Activated CD4-positive, alpha-beta memory T cell treated with anti-CD3 and anti-CD28 coated beads, Interleukin-2, amount 10 ng/mL, durations not matched to agents 7 days and 5 days (primary cell): Measurements from ENCODE around the gene PAX3. TPM values are rescaled to one million over a fixed set of nuclear protein-coding genes. Genes with fewer than 3 reads are reported as not detected.

Source experiments
- CTCF ChIA-PET: fragments of 350-600 bp; sonication (Branson Sonifier 250); formaldehyde crosslinking; loops from one replicate; lab custom pipeline; 2021; ENCODE audit warnings: antibody characterized with exemption, inconsistent platforms; lab: Charles Lee
- POLR2A ChIA-PET: fragments of 350-600 bp; sonication (Branson Sonifier 250); formaldehyde crosslinking; loops from one replicate; lab custom pipeline; 2021; ENCODE audit warnings: antibody characterized with exemption; lab: Charles Lee
- DNase-seq: peaks from one replicate; pipeline ENCODE4 v3.0.0-alpha.2; 2020
- H3K27ac Mint-ChIP-seq: one replicate; pipeline ENCODE4 v1.8.0; 2021; ENCODE audit warnings: mild to moderate bottlenecking, mixed read lengths
- H3K27me3 Mint-ChIP-seq: one replicate; pipeline ENCODE4 v1.8.0; 2021; ENCODE audit warnings: mixed read lengths
- H3K36me3 Mint-ChIP-seq: one replicate; pipeline ENCODE4 v1.8.0; 2021; ENCODE audit warnings: low read depth, mixed read lengths
- H3K4me1 Mint-ChIP-seq: one replicate; pipeline ENCODE4 v1.8.0; 2021; ENCODE audit warnings: mixed read lengths
- H3K4me3 Mint-ChIP-seq: one replicate; pipeline ENCODE4 v1.8.0; 2021; ENCODE audit warnings: mild to moderate bottlenecking, mixed read lengths
- H3K9me3 Mint-ChIP-seq: one replicate; pipeline ENCODE4 v1.8.0; 2021; ENCODE audit warnings: mixed read lengths
- total RNA-seq, 2 experiments: library from RNA; stranded (reverse); gene quantifications; one replicate each; pipeline ENCODE4 v1.2.3, GENCODE V29; 2021

Gene PAX3
- total RNA-seq, 2 experiments from 2014 or later: not detected

DNA sequence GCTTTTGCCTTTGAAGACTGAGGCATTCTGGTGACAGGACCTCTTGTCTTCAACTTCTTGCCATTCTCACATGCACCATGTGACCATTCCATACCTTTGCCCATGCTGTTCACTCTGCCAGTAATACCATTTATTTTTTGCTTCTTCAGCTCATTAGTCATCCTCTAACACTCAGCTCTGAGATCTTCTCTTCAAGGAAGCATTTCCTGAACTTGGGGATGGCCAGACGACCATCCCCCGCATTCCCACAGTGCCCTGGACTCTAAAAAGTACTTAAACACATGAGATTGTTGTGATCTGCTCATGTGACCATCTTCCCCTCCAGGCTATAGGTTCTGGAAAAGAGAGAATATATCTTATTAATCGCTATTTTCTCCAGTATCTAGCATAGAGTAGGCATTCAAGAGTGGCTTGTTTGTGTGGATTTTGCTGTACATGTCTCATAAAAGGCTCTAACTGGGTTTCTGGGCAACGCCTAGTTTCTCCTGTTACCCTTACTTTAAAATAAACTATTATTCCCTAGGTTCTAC is 33.9 kb downstream of the PAX3 start:
- H3K27me3 Mint-ChIP-seq: no peaks in the 10 kb centered on the region
- ChIA-PET POLR2A (no interaction called here), CTCF (no interaction called here)
- no peaks in the 10 kb centered on the region for H3K36me3 Mint-ChIP-seq
- H3K27ac Mint-ChIP-seq: no peak overlapping the region
- DNase-seq: no peak
- no peaks in the 10 kb centered on the region for H3K4me1 Mint-ChIP-seq
- H3K9me3 Mint-ChIP-seq: no peaks in the 10 kb centered on the region
- no peak overlapping the region for H3K4me3 Mint-ChIP-seq

DNA sequence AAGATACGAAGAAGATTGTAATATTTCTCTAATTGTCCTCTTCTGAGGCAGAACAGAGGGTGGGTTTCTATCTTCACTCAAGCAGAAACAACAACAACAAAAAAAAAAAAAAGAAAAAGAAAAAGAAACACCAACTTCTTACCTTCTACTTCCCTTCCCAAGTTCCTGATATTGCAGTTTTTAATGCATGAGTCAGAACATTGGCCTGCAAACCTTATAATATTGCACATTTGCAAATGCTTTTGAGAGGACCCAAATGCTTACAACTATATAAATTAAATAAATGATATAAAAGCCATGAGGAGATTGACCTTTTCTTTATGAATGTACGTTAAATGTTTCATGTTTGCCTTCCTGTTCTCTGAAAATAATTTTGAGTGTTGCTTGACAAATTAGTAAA is 37.3 kb downstream of the PAX3 start:
- POLR2A ChIA-PET: no interaction called here

DNA sequence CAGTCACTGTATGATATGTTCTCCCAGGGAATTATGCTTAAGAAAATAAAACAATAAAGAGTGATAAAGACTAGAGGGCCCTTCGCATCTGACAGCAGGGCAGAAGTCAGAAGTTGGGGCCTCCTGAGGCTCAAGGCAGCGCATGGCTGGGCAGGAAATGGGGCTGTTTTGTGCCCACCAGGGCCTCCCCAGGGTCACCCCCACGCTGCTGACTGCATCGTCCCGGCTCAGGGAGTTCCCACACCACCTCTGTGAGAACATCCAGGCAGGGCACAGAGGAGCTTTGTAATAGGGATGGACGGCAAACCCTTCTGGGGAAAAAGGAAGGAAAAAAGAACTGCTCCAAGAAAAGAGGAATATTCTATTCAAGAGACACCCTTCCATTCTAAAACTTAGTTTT is 41.2 kb downstream of the PAX3 start:
- ChIA-PET CTCF (interaction anchor here (1.0 kb wide), 1 partner anchor 60 kb away, joined by 3 read pairs; no protein-coding TSS in a partner anchor), POLR2A (no interaction called here)
- Mint-ChIP-seq H3K4me1 (no peaks in the 10 kb centered on the region), H3K4me3 (no peak overlapping the region), H3K9me3 (no peaks in the 10 kb centered on the region), H3K36me3 (no peaks in the 10 kb centered on the region), H3K27me3 (peaks cover 9% of the 10 kb centered on the region), H3K27ac (no peak overlapping the region)
- no peak for DNase-seq

More for the DNA sequence above, 37.3 kb downstream of the PAX3 start:
- DNase-seq: no peak
- peaks cover 6% of the 10 kb centered on the region for H3K27me3 Mint-ChIP-seq
- CTCF ChIA-PET: no interaction called here
- no peak overlapping the region for H3K27ac Mint-ChIP-seq
- no peaks in the 10 kb centered on the region for H3K4me1 Mint-ChIP-seq
- no peaks in the 10 kb centered on the region for H3K36me3 Mint-ChIP-seq
- no peak overlapping the region for H3K4me3 Mint-ChIP-seq
- no peaks in the 10 kb centered on the region for H3K9me3 Mint-ChIP-seq

DNA sequence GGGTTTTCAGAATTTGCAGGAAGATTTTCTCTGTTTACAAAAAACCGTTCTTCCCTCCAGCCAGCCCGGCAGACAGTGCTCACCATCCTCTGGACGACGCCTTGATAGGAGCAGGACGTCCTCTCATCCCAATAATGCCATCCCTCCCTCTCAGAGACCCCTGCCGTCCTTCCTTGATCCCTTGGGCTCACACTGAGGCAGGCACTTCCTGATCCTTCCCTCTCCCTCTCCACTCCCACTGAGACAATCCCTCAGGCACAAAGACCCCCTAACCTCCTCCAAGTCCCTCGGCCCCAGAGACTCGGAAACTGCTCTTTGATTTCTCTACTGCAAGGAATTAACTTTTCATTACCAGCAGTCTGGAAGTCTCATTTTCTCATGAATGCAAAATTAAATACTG is 42.5 kb downstream of the PAX3 start:
- POLR2A ChIA-PET: no interaction called here
- H3K27ac Mint-ChIP-seq: no peak overlapping the region
- H3K4me3 Mint-ChIP-seq: no peak overlapping the region
- CTCF ChIA-PET: no interaction called here
- DNase-seq: no peak
- H3K36me3 Mint-ChIP-seq: no peaks in the 10 kb centered on the region
- H3K4me1 Mint-ChIP-seq: no peaks in the 10 kb centered on the region
- H3K27me3 Mint-ChIP-seq: peaks cover 9% of the 10 kb centered on the region
- H3K9me3 Mint-ChIP-seq: no peaks in the 10 kb centered on the region

DNA sequence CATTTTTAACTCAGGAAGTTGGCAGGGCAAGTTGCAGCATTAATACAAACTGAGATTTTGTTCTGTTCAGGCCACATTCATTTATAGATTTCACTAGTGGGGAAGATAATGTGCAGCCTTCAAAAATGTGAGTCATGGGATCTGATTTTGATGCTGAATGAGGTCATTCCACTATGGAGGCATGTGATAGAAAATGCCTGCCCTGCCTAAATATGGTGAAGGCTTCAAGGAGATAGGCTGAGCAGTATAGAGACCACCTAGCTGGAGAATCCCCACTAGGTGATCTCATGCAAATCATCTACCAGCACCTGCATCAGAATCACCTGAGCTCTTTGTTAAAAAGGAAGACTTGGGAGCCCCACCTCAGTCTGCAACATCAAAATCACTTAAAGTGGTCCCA is 43.7 kb downstream of the PAX3 start:
- no peaks in the 10 kb centered on the region for H3K36me3 Mint-ChIP-seq
- CTCF ChIA-PET: no interaction called here
- peaks cover 9% of the 10 kb centered on the region for H3K27me3 Mint-ChIP-seq
- POLR2A ChIA-PET: no interaction called here
- no peak for DNase-seq
- H3K27ac Mint-ChIP-seq: no peak overlapping the region
- no peaks in the 10 kb centered on the region for H3K9me3 Mint-ChIP-seq
- H3K4me1 Mint-ChIP-seq: no peaks in the 10 kb centered on the region
- H3K4me3 Mint-ChIP-seq: no peak overlapping the region

DNA sequence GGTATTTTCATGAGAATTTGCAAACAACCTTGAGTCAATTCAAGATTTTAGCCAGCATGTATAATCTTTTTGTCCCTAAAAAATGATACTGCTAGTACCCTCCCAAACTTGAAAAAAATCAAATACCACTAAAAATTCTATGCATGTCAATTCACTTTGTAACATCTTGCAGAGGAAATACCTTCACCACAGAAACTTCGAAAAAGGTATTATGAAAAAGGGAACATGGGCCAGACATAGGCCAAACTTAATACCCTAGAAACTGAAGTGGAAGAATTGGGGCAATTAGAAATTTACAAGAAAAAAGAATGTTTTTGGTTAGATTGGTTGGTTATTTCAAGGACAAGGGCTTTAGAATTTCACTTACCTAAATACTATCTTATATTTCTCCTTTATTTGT is 48.5 kb downstream of the PAX3 start:
- H3K27ac Mint-ChIP-seq: no peak overlapping the region
- H3K36me3 Mint-ChIP-seq: no peaks in the 10 kb centered on the region
- no peaks in the 10 kb centered on the region for H3K9me3 Mint-ChIP-seq
- ChIA-PET CTCF (no interaction called here), POLR2A (no interaction called here)
- no peaks in the 10 kb centered on the region for H3K27me3 Mint-ChIP-seq
- DNase-seq: no peak
- H3K4me3 Mint-ChIP-seq: no peak overlapping the region
- H3K4me1 Mint-ChIP-seq: no peaks in the 10 kb centered on the region

DNA sequence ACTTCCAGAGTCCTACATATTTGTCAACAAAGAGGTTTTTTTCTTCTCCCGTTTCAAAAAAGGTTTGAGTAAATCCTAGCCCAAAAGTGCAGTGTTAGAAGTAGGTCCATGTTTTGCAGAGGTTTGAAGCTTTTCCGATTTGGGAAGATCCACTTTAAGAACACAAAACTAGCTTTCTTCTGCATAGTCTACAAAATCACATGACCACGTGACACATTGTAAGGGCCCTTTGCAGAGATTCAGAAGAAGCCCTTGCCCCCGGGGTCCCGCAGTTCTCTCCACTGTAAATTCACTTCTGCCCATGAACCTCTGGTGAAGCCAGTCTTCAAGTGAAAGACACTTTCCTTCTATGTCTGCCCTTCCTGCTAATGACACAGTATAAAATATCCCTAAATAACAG is 49.4 kb downstream of the PAX3 start:
- H3K36me3 Mint-ChIP-seq: no peaks in the 10 kb centered on the region
- no peak overlapping the region for H3K27ac Mint-ChIP-seq
- no peaks in the 10 kb centered on the region for H3K9me3 Mint-ChIP-seq
- H3K4me1 Mint-ChIP-seq: no peaks in the 10 kb centered on the region
- POLR2A ChIA-PET: no interaction called here
- CTCF ChIA-PET: no interaction called here
- H3K4me3 Mint-ChIP-seq: no peak overlapping the region
- no peaks in the 10 kb centered on the region for H3K27me3 Mint-ChIP-seq
- no peak for DNase-seq

DNA sequence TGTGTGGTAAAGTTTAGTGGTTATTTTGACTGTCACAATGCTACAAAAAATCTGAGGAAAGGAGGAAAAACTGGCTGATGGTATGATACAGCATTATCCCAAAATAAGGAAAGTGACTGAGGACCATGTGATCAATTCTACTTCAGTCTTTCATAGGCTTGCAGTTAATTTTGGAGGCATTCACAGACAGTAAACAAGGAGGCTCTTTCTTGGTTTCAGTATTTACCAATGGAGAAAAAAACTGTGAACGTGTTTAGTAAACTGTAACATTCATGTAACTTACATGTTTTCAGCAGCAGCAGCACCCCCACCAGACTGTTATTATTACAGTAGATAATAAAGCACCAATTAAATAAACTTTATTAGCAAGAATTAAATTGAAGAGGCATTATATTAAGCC is 50.0 kb downstream of the PAX3 start:
- no peak for DNase-seq
- Mint-ChIP-seq H3K27me3 (peaks cover 2% of the 10 kb centered on the region), H3K4me3 (no peak overlapping the region), H3K9me3 (no peaks in the 10 kb centered on the region), H3K4me1 (no peaks in the 10 kb centered on the region), H3K36me3 (no peaks in the 10 kb centered on the region), H3K27ac (no peak overlapping the region)
- ChIA-PET POLR2A (no interaction called here), CTCF (no interaction called here)

DNA sequence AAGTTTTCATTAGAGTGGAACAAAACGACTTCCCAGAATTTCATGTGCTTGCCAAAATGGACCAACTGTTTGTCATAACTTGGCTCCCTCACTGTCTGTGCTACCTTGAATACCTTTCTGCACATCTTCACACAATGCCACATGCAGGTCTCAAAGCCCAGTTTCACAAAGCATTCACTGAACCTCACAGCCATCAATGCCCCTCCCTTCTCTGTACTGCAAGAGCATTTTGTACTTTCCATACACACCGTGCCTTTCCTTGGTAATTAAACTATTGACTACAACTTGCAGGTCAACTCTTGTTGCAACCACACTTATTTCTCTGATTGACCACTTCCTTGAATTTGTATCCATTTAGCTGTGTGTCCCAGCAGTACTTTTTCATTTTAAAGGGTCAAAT is 50.5 kb downstream of the PAX3 start:
- Mint-ChIP-seq H3K36me3 (no peaks in the 10 kb centered on the region), H3K27ac (no peak overlapping the region), H3K27me3 (peaks cover 4% of the 10 kb centered on the region), H3K4me1 (no peaks in the 10 kb centered on the region), H3K9me3 (no peaks in the 10 kb centered on the region), H3K4me3 (no peak overlapping the region)
- ChIA-PET POLR2A (no interaction called here), CTCF (no interaction called here)
- no peak for DNase-seq

DNA sequence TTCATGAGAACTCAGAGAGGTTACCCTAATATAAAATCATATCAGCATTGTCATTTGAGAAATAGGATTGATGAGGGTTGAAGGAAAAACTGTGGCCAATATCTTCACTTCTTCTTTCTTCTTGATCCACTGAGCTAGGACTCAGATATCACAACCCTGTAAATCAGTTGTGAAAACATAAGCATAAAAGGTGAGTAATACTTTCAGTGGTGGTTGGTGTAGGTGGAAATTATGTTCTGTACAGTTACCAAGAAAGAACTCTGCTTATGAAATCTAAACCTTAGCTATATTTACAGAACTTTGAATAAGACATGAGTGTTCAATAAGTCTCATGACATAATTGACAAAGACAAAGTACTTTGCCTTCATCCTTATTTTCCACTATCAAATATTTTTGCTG is 56.3 kb downstream of the PAX3 start:
- no peak for DNase-seq
- H3K36me3 Mint-ChIP-seq: no peaks in the 10 kb centered on the region
- H3K27ac Mint-ChIP-seq: no peak overlapping the region
- peaks cover 39% of the 10 kb centered on the region for H3K27me3 Mint-ChIP-seq
- no peaks in the 10 kb centered on the region for H3K9me3 Mint-ChIP-seq
- POLR2A ChIA-PET: no interaction called here
- no peaks in the 10 kb centered on the region for H3K4me1 Mint-ChIP-seq
- CTCF ChIA-PET: no interaction called here
- H3K4me3 Mint-ChIP-seq: no peak overlapping the region

DNA sequence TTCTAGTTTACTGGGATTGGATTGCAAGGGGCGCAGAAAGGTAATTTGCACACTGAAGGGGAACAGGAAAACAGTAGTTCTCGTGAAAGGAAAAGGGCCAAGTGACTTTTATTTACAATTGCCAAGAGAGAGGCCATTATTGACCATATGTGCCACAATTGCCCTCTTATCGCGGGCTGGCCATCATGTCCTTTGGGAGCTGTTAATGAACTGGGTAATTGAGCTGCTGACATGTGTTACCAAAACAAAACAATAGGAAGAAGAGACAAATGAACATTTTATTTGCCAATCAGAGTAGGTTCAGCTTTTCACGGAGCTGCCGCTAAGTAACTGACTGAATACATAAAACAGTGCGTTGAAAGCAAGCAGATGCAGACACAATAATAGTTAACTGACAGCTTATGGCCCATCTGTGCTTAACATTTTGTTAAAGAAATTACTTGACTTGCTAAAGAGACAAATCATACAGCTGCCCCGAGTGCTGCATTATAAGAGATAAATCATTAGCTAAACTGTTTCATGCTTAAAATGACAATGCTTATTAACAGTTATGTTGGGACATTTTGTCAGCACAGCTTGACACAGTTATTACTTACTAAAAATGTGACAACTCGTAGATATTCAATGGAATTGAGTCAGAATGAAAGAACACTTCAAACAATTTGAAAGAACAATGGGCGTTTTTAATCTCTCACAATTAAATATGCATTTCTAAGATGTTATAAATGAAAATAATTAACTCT is 57.5 kb downstream of the PAX3 start:
- CTCF ChIA-PET: no interaction called here
- DNase-seq: no peak
- Mint-ChIP-seq H3K27me3 (peaks cover 43% of the 10 kb centered on the region), H3K27ac (no peak overlapping the region), H3K4me3 (no peak overlapping the region), H3K36me3 (no peaks in the 10 kb centered on the region), H3K9me3 (no peaks in the 10 kb centered on the region), H3K4me1 (no peaks in the 10 kb centered on the region)
- POLR2A ChIA-PET: no interaction called here

DNA sequence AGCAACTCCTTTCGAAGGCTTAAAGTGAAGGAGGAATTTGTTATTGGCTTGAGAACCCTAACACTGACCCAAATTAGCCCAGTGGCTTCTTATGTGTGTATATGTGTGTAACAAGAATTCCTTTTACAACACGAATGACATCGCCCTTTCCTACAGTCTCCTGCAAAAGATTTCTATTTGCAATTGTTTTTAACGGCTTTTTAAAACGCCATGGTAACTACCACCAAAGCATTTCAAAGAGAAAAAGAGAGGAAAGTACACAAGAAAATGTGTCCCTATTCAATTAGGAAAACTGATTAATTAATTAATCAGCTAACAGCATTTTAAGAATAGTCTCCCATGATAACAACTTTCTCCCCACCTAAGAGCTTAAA is 58.1 kb downstream of the PAX3 start:
- CTCF ChIA-PET: no interaction called here
- POLR2A ChIA-PET: no interaction called here
- no peak for DNase-seq

DNA sequence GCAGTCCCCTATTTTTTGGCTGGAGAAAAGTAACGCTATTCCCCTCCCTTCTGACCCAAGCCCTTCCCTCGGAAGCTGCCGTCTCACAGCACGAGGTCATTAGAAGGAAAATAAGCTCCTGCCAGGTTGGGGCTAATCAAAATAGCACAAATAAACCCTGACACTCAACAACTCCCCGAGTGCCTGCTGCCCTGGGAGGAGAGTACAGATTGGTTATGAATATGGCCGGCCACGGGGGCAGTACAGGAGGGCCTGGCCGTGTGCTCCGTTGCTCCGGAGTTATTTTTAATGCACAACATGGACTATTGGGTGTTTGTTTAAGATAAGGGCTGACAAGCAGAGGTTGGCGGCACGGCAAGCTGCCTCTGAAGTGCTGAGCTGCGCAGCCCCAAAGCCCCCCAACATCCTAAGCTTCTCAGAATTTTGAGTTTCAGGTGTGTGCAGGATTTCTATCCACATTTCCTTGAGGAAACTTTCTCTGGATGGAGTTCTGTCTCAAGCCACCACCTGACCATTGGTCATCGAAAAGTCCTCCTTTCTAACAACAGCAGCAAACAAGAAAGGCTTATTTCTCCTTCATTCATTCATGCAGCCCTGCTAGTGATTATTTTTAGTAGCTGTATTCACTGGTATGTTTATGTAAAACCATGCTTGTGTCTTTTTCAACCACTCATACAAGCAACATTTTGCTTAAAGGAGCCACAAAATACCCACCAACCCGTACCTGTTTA is 58.7 kb downstream of the PAX3 start:
- POLR2A ChIA-PET: no interaction called here
- CTCF ChIA-PET: no interaction called here
- no peaks in the 10 kb centered on the region for H3K36me3 Mint-ChIP-seq
- H3K4me1 Mint-ChIP-seq: no peaks in the 10 kb centered on the region
- no peak for DNase-seq
- peaks cover 43% of the 10 kb centered on the region for H3K27me3 Mint-ChIP-seq
- no peaks in the 10 kb centered on the region for H3K9me3 Mint-ChIP-seq
- H3K27ac Mint-ChIP-seq: no peak overlapping the region
- H3K4me3 Mint-ChIP-seq: no peak overlapping the region

More for the DNA sequence above, 58.1 kb downstream of the PAX3 start:
- H3K9me3 Mint-ChIP-seq: no peaks in the 10 kb centered on the region
- H3K36me3 Mint-ChIP-seq: no peaks in the 10 kb centered on the region
- no peaks in the 10 kb centered on the region for H3K4me1 Mint-ChIP-seq
- no peak overlapping the region for H3K27ac Mint-ChIP-seq
- H3K27me3 Mint-ChIP-seq: peaks cover 43% of the 10 kb centered on the region
- H3K4me3 Mint-ChIP-seq: no peak overlapping the region

DNA sequence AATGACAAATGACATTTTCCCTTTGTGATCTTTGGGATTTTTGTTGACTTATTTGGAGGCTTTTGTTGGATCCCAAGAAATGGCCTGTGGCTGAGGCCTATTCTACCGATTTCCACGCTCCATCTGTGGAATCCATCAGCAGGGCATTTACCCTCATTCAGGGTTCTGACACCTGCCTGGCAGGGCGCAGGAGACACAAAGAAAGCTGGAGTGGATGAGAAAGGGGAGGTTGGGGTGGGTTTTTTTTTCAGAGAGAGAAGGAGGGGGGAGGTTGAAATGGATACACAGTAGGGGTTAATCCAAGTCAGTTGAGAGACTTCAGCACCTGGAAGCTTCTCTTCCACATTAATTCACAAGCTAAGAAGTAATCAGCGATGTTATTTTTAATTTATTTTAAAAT is 59.7 kb downstream of the PAX3 start:
- Mint-ChIP-seq H3K27me3 (peaks cover 43% of the 10 kb centered on the region), H3K4me1 (no peaks in the 10 kb centered on the region), H3K27ac (no peak overlapping the region), H3K9me3 (no peaks in the 10 kb centered on the region), H3K36me3 (no peaks in the 10 kb centered on the region), H3K4me3 (no peak overlapping the region)
- DNase-seq: no peak
- CTCF ChIA-PET: no interaction called here
- POLR2A ChIA-PET: no interaction called here
